Osteoblast (primary cell): ENCODE measurements around the gene HDAC4. TPM values are rescaled to one million over a fixed set of nuclear protein-coding genes. Genes with fewer than 3 reads are reported as not detected.

Experiments used
- DNase-seq: peaks from one replicate; pipeline ENCODE4 v3.0.0; 2011; ENCODE audit warnings: low spot score, mixed read lengths; ENCODE audit not compliant: insufficient read length; ENCODE audit errors: missing footprints
- H2AFZ ChIP-seq: 2 replicates; pipeline ENCODE4 v1.6.0; 2011; ENCODE audit warnings: mild to moderate bottlenecking, low read length
- H3K27ac ChIP-seq: 2 replicates; pipeline ENCODE4 v1.5.1; 2011; ENCODE audit warnings: mild to moderate bottlenecking, low read depth, low read length, moderate library complexity
- H3K27me3 ChIP-seq: 2 replicates; pipeline ENCODE4 v1.6.0; 2012; ENCODE audit warnings: mild to moderate bottlenecking, control low read depth, inconsistent platforms, low read length, moderate library complexity; ENCODE audit not compliant: insufficient read depth
- H3K36me3 ChIP-seq: 2 replicates; pipeline ENCODE4 v1.5.1; 2011; ENCODE audit warnings: mild to moderate bottlenecking, low read length, control low read depth, moderate library complexity; ENCODE audit not compliant: insufficient read depth
- H3K4me1 ChIP-seq: 2 replicates; pipeline ENCODE4 v1.5.1; 2011; ENCODE audit warnings: mild to moderate bottlenecking, low read length, control low read depth, moderate library complexity; ENCODE audit not compliant: insufficient read depth
- H3K4me2 ChIP-seq: 2 replicates; pipeline ENCODE4 v1.6.0; 2011; ENCODE audit warnings: mild to moderate bottlenecking, low read length; ENCODE audit not compliant: insufficient read depth
- H3K4me3 ChIP-seq: fragments of 200-600 bp; sonication (generic); 3 replicates; pipeline ENCODE4 v1.5.1; 2012; ENCODE audit warnings: mild to moderate bottlenecking, low read length, inconsistent platforms; ENCODE audit not compliant: insufficient read depth
- H3K79me2 ChIP-seq: 2 replicates; pipeline ENCODE4 v1.6.0; 2012; ENCODE audit warnings: mild to moderate bottlenecking, low read length, control low read depth, inconsistent platforms; ENCODE audit not compliant: insufficient read depth
- H3K9me3 ChIP-seq: 2 replicates; pipeline ENCODE4 v1.5.1; 2011; ENCODE audit warnings: low read depth, low read length, control low read depth
- H4K20me1 ChIP-seq: 2 replicates; pipeline ENCODE4 v1.6.0; 2012; ENCODE audit warnings: mild to moderate bottlenecking, low read length, control low read depth; ENCODE audit not compliant: insufficient read depth
- total RNA-seq: library from RNA; depleted of rRNA; stranded (reverse); fragments of >200 nt; gene quantifications from 2 replicates; pipeline ENCODE4 v1.2.3, GENCODE V29; 2012
- TF ChIP-seq, protein P1 (sequence below): IDR thresholded peaks from 2 replicates; pipeline ENCODE4 v1.5.1; 2011; ENCODE audit warnings: mild to moderate bottlenecking, low read depth, low read length, moderate library complexity; ENCODE audit errors: extremely low read depth

The HDAC4 gene
- total RNA-seq, 1 donor: 30.8 TPM

DNA sequence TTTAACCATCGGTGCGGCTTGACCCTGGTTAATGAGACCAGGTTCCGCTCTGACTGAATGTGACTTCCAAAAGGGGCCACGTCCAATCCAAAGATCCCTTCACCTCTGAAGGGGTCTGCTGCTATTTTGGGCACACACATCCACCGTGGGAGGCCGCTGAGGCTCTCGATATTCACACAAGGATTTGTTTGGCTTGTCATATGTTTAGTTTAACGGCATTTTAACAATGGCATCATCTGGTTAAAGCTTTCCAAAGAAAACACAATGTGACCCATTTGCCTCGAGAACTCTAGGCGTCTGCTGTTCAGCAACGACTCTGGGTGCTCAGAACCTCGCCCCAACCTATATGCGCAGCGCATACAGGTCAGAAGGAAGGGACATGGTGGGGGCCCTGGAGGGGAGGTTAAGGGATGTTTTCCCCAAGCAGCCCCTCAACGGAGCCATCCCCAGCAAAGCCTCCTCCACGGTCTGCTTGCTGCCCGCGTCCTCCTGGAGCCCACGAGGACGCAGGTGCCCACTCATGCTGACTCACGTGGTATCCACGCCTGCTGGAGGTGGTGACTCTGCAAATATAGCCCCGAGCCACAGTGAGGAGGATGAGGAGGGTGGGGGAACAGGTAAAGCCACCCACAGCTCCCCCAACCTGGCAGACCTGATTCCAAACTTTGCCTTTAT lies 260.3 kb downstream of the HDAC4 start:
- no peaks in the 10 kb centered on the region for H4K20me1 ChIP-seq
- H2AFZ ChIP-seq: no peak overlapping the region
- H3K36me3 ChIP-seq: peaks cover 7% of the 10 kb centered on the region
- peak overlapping the region; percentile 15 for H3K4me2 ChIP-seq
- TF ChIP-seq, protein P1, sequence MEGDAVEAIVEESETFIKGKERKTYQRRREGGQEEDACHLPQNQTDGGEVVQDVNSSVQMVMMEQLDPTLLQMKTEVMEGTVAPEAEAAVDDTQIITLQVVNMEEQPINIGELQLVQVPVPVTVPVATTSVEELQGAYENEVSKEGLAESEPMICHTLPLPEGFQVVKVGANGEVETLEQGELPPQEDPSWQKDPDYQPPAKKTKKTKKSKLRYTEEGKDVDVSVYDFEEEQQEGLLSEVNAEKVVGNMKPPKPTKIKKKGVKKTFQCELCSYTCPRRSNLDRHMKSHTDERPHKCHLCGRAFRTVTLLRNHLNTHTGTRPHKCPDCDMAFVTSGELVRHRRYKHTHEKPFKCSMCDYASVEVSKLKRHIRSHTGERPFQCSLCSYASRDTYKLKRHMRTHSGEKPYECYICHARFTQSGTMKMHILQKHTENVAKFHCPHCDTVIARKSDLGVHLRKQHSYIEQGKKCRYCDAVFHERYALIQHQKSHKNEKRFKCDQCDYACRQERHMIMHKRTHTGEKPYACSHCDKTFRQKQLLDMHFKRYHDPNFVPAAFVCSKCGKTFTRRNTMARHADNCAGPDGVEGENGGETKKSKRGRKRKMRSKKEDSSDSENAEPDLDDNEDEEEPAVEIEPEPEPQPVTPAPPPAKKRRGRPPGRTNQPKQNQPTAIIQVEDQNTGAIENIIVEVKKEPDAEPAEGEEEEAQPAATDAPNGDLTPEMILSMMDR: no peak
- peaks cover 10% of the 10 kb centered on the region for H3K4me1 ChIP-seq
- no peaks in the 10 kb centered on the region for H3K79me2 ChIP-seq
- DNase-seq: peak; percentile 90
- H3K27ac ChIP-seq: peak overlapping the region; percentile 22
- no peak overlapping the region for H3K4me3 ChIP-seq
- H3K27me3 ChIP-seq: no peaks in the 10 kb centered on the region
- no peaks in the 10 kb centered on the region for H3K9me3 ChIP-seq

DNA sequence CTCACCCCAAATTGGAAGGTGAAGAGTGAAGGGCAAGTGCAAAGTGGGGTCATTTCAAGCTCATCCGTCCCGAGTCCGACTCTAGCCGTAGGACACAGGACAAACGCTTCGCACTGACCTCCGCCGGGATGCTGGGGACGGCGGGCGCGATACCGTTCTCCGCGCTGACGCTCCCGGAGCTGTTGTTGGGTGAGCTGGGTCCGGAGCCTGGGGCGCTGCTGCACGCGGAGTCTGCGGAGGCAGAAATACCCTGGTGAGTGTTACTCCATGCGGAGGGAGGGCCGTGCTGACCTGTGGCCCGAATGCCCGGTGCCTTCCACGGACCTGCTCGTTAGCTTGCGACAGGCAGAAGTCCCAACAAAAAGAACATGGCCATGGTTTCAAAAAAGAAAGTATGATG lies 261.3 kb downstream of the HDAC4 start:
- no peak overlapping the region for H3K4me3 ChIP-seq
- TF ChIP-seq, protein P1: no peak
- H4K20me1 ChIP-seq: no peaks in the 10 kb centered on the region
- H3K79me2 ChIP-seq: no peaks in the 10 kb centered on the region
- no peak overlapping the region for H3K27ac ChIP-seq
- no peak overlapping the region for H3K4me2 ChIP-seq
- DNase-seq: no peak
- H3K27me3 ChIP-seq: no peaks in the 10 kb centered on the region
- peaks cover 10% of the 10 kb centered on the region for H3K4me1 ChIP-seq
- no peak overlapping the region for H2AFZ ChIP-seq
- no peaks in the 10 kb centered on the region for H3K9me3 ChIP-seq
- H3K36me3 ChIP-seq: peaks cover 7% of the 10 kb centered on the region

DNA sequence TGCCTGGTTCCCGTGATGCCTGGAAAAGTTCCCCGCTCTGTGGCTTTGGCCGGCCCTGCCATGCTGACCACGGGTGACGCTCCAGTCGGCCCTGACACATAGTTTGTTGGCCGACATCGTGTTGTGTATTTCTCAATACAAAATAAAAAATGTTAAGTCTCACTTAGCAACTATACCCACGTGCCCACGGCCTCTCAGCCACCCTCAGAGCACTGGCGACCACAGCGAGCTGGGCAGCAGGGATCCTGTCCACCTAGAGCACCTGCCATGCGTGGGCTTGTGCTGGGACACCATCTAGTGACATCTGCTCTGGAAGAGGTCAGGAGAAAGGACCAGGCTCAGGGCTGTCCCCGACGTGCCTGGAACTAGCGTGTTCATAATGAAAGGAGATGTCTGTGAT lies 261.7 kb downstream of the HDAC4 start:
- no peaks in the 10 kb centered on the region for H3K79me2 ChIP-seq
- peak; percentile 87 for DNase-seq
- TF ChIP-seq, protein P1: no peak
- no peak overlapping the region for H3K27ac ChIP-seq
- peaks cover 10% of the 10 kb centered on the region for H3K4me1 ChIP-seq
- H3K36me3 ChIP-seq: peaks cover 7% of the 10 kb centered on the region
- no peak overlapping the region for H3K4me3 ChIP-seq
- no peaks in the 10 kb centered on the region for H3K9me3 ChIP-seq
- H4K20me1 ChIP-seq: no peaks in the 10 kb centered on the region
- H2AFZ ChIP-seq: no peak overlapping the region
- no peak overlapping the region for H3K4me2 ChIP-seq
- no peaks in the 10 kb centered on the region for H3K27me3 ChIP-seq

DNA sequence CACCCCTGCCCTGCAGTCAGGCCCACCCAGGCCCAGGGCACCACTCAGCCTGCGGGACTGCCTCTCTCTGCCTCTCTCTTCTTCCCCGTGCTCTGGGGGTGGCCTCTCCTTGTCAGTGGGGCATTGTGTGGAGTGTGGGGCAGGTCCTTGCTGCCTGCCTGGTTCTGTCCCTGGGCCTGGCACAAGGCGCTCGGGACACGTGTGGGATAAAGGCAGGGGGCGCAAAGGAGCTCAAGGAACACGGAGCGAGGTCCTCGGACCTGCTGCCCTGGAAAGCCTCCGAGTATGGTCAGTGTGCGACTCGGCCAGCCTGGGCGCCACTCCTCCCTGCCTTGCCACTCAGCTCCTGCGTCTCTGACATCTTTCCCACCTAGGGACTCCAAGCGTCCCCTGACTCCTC lies 262.2 kb downstream of the HDAC4 start:
- no peak for DNase-seq
- H3K9me3 ChIP-seq: no peaks in the 10 kb centered on the region
- no peaks in the 10 kb centered on the region for H4K20me1 ChIP-seq
- TF ChIP-seq, protein P1: no peak
- H3K27me3 ChIP-seq: no peaks in the 10 kb centered on the region
- no peak overlapping the region for H3K4me3 ChIP-seq
- no peak overlapping the region for H3K4me2 ChIP-seq
- no peak overlapping the region for H2AFZ ChIP-seq
- H3K4me1 ChIP-seq: peaks cover 10% of the 10 kb centered on the region
- H3K79me2 ChIP-seq: no peaks in the 10 kb centered on the region
- H3K27ac ChIP-seq: peak overlapping the region; percentile 32
- peaks cover 7% of the 10 kb centered on the region for H3K36me3 ChIP-seq
